Measurements from ENCODE around the gene UBE2D4. TPM values are rescaled to one million over a fixed set of nuclear protein-coding genes. Genes with fewer than 3 reads are reported as not detected.
A peak's percentile ranks its signal among the peaks of the same experiment; 100 is the strongest.

UBE2D4 gene
- total and polyA plus RNA-seq, 9 of the 15 experiments (the other 6 are each of a cell fraction or from before 2014, with no cell fraction given): 3.3 to 16.2 (median 7.5) TPM

- TF ChIP-seq ZNF318 (IDR thresholded peaks at IDR 0.05; ENCODE audit: borderline replicate concordance in 1 of 2, low read depth in 1 of 2): no peak
- no peak for TF ChIP-seq ZNF24 (IDR thresholded peaks at IDR 0.05)
- no peak for TF ChIP-seq ZNF778 (CRISPR knock-in tag; IDR thresholded peaks at IDR 0.05)
- TF ChIP-seq PHB2 (IDR thresholded peaks at IDR 0.05; ENCODE audit: low read depth): no peak
- no peak for TF ChIP-seq MEF2D (tag; conservative IDR thresholded peaks at IDR 0.05; ENCODE audit: low read depth)
- no peak for TF ChIP-seq MLLT1 (IDR thresholded peaks at IDR 0.05)
- TF ChIP-seq MAFF (IDR thresholded peaks at IDR 0.05; ENCODE audit: low read length): 0 out of 2 replicates have a peak, but pooled peaks have one; percentile 2
- TF ChIP-seq ZNF316 (IDR thresholded peaks at IDR 0.05): peak; percentile 25; the same call in 1 of the 2 replicates
- no peak for TF ChIP-seq TCF3 (CRISPR knock-in tag; IDR thresholded peaks at IDR 0.05)
- no peak for TF ChIP-seq MCM2 (IDR thresholded peaks at IDR 0.05; ENCODE audit: low read depth)
- no peak for TF ChIP-seq LEF1 (IDR thresholded peaks at IDR 0.05)
- no peak for TF ChIP-seq E2F8 (IDR thresholded peaks at IDR 0.05; ENCODE audit: low read depth, partially characterized antibody)
Measured at GRCh38 chr7:43904533-43905208, 21.6 kb upstream of the UBE2D4 start (continued).
